C4-2B (cell line): ENCODE measurements around the gene FHIT.

Experiments
- H3K27ac ChIP-seq: fragments of 450-650 bp; 2 replicates; pipeline ENCODE4 v1.5.1; 2017
- ZFX ChIP-seq: fragments of 450-650 bp; IDR thresholded peaks from 2 replicates; pipeline ENCODE4 v1.6.1; 2017
- TF ChIP-seq, protein P1 (sequence below): fragments of 450-650 bp; conservative IDR thresholded peaks from 2 replicates; pipeline ENCODE4 v1.5.1; 2017; ENCODE audit warnings: mild to moderate bottlenecking

FHIT gene

DNA sequence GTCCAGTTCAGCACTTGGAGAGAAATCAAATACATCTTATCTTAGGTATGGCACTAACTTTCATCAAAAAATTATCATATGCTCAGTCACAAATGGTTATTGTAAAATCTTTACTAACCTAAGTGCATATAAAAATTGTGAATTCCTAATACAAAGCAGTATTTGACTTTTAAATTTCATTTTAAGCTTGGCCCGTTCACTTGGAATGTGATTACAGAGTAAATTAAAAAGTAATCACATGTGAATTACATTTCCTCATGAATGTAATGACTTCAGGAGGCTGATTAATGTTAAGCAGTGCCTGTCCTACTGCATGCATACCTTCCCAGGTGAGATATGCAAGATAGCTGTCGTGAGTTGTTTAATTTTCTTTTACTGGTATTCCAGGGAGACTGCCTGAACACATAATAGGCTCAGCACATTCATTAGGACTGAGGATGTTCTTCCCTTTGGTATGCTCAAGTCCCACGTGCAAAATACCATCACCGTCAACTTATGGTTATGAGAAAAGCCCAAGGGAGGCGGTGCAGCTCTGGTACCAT is 1053.0 kb downstream of the FHIT start:
- no peak for TF ChIP-seq ZFX
- TF ChIP-seq, protein P1, sequence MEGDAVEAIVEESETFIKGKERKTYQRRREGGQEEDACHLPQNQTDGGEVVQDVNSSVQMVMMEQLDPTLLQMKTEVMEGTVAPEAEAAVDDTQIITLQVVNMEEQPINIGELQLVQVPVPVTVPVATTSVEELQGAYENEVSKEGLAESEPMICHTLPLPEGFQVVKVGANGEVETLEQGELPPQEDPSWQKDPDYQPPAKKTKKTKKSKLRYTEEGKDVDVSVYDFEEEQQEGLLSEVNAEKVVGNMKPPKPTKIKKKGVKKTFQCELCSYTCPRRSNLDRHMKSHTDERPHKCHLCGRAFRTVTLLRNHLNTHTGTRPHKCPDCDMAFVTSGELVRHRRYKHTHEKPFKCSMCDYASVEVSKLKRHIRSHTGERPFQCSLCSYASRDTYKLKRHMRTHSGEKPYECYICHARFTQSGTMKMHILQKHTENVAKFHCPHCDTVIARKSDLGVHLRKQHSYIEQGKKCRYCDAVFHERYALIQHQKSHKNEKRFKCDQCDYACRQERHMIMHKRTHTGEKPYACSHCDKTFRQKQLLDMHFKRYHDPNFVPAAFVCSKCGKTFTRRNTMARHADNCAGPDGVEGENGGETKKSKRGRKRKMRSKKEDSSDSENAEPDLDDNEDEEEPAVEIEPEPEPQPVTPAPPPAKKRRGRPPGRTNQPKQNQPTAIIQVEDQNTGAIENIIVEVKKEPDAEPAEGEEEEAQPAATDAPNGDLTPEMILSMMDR = no peak
- H3K27ac ChIP-seq = no peak overlapping the region

DNA sequence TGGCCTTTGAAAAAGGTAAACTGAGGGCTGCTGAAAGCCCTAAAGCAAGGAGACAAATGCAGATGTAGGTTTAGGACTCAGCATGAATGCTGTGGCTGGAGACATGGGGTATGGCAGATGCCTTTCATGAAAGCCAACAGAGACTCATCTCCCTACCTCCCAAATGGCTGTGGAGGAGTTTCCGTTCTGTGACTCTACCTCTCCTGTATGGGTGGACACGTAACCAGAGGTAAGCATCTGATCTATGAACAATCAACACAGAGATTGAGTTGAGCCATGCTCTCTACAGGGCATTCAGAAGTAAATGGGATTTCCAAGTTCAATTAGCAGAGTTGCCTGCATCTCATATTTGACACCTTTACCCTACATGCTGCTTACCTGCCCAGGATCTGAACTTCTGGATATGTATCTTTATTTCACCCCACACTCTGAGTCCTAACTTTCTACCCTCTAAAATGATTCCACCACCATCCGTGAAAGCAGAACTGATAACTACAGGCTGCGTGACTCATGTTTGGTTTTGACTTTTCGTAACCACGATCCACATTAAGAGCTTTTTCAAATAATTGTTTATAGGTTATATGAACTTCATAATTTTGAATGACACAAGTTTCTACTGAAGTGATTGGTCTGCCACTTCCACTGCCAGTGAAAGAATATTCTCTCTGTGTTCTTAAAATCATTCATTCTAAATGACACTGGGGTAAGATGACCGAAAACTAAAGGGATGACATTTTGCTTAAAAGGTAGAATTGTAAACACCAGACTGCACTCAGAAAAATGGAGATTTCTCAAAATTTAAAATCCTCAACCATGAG is 1058.7 kb downstream of the FHIT start:
- H3K27ac ChIP-seq = no peak overlapping the region

GRCh38 chr3:60190073-60190472 is 1061.2 kb downstream of the FHIT start:
- TF ChIP-seq, protein P1 = no peak
- no peak for TF ChIP-seq ZFX
- H3K27ac ChIP-seq = no peak overlapping the region

More for the DNA sequence above, 1058.7 kb downstream of the FHIT start:
- no peak for TF ChIP-seq ZFX
- TF ChIP-seq, protein P1 = no peak

DNA sequence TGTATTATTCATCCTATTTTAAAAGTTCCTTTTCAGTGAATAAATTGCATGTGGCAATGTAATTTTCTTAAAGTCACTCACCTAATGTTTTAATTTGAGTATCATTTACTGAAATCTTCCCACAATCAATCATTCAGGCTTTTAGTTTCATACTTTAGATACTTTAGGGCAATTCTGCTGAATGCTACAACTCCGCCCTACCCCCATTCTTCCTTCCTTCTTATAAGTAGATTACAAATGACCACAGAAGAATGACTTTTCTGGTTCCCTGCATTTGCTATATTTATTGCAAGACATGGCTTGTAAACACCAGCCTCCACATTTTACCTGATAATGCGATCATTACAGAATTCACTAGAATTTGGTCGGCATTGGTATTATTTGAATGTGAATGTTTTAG is 1061.9 kb downstream of the FHIT start:
- H3K27ac ChIP-seq = no peak overlapping the region
- TF ChIP-seq, protein P1 = no peak
- no peak for TF ChIP-seq ZFX

DNA sequence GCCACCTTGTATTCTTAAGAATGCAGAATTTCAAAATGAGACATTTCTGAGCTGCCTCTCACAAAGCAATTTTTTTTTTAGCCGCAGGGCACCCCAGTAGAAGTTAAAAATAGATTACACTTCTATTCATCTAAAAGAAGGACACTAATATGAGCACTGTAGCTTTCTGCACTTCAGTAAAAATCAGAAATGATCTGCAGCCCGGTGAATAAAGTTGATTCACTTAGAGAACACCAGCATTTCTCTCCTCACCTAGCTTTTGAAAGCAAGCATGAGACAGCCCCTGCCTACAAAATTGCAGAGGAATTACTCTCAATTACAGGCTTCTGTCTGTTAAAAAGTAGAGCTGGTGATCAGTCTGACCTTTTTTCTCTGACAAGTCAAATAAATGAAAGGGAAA is 1062.4 kb downstream of the FHIT start:
- no peak overlapping the region for H3K27ac ChIP-seq
- no peak for TF ChIP-seq ZFX
- TF ChIP-seq, protein P1 = no peak

- TF ChIP-seq, protein P1 = no peak
- no peak for TF ChIP-seq ZFX
Measured at GRCh38 chr3:60187343-60187742, 1063.9 kb downstream of the FHIT start.

GRCh38 chr3:60186359-60186758 is 1064.9 kb downstream of the FHIT start:
- H3K27ac ChIP-seq = no peak overlapping the region
- TF ChIP-seq, protein P1 = no peak
- TF ChIP-seq ZFX = no peak

More at GRCh38 chr3:60187343-60187742, 1063.9 kb downstream of the FHIT start:
- no peak overlapping the region for H3K27ac ChIP-seq
